HG03196 (cell line): ENCODE measurements around the gene HCRTR1.

Experiments
- ATAC-seq: cut with Tn5 transposase; IDR thresholded peaks from one replicate; pipeline ENCODE4 v1.9.1; 2021; ENCODE audit not compliant: unreplicated experiment

Gene HCRTR1

DNA sequence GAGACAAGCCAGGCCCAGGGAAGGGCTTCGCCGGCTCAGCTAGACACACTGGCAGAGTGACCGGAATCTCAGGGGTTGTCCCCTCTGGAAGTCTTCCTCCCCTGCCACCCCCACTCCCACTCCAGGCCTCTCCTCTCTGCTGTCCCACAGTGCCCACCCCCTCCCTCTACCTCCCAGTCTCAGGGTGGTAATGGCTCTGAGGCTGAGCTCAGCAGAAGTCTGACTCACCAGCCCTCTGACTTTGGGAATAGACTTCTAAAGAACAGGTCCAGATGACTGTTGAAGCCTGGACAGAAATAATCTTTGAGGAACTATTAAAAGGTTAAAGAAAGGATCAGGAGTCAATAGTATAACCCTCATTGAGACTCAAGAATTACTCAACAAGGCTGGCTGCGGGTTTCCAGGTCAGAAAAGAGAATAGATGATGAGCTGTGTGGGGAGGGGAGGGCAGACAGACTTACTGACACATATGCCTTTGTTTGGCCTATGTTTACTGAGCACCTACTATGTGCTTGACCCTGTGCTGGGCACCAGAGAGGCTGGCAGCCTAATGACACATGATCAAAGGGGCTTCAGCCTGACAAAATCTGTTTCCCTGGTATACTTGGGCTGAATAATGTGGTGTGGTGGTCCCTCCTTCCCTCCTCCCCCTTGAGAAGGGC, 8.2 kb downstream of the HCRTR1 start:
- ATAC-seq = no peak

DNA sequence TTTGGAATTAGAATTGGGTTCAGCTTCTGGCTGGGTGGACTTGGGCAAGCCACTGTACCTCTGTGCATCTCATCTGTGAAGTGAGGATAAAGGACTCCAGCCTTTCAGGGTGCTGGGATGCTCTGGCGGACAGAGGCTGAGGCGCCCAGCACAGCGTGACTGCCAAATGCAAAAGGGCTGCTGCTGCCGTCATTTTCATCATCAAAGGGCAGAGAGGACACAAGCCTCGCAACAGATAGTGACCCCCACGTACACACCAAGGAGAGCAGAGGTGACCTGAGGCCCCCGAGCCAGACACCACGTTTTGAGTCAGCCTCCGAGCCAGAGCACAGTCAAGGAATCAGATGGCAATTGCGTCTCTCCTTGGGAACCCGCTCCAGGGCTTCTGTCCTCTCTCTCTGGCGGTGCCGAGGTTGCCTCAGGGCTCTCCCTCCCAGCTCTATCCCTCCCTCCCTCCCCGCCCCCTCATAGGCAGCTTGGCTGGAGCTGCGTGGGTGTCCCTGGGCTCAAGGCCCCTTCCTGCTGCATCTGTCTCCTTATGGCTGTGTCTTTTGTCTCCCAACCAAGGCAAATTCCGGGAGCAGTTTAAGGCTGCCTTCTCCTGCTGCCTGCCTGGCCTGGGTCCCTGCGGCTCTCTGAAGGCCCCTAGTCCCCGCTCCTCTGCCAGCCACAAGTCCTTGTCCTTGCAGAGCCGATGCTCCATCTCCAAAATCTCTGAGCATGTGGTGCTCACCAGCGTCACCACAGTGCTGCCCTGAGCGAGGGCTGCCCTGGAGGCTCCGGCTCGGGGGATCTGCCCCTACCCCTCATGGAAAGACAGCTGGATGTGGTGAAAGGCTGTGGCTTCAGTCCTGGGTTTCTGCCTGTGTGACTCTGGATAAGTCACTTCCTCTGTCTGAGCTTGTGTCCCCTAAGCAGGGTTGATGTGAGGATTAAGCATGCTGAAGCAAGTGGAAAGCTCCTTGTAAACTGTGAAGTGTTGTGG, 9.0 kb downstream of the HCRTR1 start:
- no peak for ATAC-seq

DNA sequence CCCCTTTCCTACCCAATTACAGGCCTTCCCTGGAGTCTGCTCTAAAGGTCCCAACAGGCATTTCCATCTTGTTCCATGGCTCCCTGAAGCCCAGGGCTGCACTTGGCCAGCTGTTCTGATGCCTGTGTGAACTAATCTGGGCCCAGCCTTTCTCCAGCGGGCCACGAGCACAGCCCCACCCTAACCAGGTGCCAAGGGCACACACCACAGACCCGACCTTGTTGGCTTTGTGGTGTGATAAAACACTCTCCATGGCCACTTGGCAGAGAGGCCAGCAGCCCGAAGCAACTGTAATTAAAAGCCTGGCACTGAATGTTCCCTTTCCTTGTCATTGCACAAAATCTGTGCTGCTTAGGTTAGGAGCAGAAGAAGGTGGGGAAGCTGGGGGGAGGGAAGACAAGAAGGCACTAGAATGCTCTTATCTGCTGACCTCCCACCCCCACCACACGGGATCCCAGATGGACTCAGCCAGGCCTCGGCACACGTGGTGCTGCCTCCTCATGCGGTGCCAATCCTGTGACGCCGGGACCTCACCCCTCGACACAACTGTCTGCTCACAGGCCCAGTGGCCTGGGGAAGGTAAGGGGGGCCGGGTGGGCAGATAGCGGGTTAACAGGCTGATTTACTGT, 9.9 kb downstream of the HCRTR1 start:
- no peak for ATAC-seq

DNA sequence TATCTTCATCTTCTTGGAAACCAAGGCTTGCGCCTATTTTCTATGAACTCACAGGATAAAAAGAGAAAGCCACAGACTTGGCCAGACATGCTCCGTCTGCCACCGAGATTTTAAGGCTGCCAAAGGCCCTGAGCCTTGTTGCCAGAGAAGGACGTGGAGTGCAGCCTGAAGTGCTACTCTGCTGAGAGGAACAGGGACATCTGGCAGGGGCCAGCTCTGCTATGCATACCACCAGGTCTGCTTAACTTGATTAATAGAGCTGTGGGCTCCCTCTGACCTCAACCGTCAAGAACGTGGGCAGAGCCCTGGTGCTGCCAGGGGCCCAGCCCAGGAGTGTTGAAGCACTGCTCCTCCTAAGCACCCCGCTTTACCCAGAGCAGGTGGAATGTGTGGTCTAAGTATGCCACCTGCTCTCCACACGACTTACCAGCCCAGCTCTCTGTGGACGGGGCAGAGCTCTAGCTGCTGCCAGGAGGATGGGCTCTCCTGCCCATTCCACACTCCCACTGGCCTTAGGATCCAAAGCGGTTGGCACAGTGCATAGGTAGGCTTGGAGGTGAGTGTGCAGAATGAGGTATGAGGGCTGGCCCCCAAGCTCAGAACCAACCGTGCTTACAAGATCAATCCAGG, 10.6 kb downstream of the HCRTR1 start:
- no peak for ATAC-seq

DNA sequence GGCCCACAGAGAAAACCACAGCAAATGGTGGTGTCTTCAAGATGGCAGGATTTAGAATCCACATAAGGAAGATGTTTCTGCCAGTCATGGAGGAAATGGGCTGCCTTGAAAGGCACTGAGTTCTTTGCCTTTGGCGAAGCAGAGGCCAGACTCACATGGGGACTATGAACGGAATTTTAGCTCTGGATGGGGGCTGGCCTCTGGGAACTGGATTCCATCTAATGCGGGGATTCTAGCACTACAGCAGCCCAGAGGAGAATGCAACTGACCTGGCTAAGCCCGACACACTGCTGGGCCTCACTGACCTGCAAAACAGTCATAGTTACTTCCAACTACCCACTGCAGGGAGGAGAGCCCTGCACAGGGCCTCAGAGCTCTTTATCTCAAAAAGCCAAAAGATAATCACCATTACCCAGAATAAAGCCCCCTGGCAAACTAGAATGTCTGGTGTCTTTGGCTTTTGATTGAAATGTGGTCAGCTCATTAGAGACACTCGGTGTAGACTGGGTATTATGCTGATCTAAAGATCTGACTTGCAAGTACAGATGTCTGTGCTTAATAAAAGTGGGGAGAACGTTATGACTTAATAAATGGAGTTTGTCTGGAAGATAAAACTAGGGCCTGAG, 11.6 kb downstream of the HCRTR1 start:
- no peak for ATAC-seq

DNA sequence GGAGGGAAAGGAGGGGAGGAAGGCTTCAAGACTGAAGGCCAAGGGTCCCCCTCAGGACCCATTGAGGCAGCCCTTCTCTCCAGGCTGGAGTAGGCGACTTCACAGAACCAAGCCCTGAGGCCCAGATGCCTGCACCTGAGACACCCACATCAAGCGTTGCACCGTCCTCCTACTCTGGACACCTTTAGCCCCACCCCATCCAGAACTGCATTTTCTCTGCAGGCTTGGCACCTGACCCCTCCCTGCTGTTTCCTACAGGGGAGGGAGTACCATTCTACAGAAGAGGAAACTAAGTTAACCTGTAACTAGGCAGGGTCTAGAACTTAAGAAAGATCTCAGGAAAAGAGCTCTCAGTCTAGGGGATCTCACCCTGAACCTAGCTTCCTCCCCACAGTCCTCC, 15.2 kb downstream of the HCRTR1 start:
- no peak for ATAC-seq

DNA sequence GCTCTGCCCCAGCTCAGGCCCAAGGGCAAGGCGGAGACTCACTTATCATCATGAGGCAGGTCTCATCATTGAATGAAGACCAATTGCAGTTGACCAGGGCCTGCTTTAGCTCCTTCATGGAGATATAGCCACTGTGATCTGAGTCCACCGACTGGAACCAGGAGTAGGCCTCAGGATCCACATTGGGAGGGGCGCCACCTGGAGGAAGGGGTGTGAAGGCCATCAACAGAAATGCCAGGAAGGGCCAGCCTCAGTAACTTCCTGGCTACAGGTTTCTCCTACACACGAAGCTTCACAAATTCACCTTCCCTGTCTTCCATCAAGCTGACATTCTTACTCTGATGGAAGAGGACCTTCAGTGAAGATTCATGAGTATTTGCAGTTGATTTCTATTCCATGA, 15.6 kb downstream of the HCRTR1 start:
- no peak for ATAC-seq

DNA sequence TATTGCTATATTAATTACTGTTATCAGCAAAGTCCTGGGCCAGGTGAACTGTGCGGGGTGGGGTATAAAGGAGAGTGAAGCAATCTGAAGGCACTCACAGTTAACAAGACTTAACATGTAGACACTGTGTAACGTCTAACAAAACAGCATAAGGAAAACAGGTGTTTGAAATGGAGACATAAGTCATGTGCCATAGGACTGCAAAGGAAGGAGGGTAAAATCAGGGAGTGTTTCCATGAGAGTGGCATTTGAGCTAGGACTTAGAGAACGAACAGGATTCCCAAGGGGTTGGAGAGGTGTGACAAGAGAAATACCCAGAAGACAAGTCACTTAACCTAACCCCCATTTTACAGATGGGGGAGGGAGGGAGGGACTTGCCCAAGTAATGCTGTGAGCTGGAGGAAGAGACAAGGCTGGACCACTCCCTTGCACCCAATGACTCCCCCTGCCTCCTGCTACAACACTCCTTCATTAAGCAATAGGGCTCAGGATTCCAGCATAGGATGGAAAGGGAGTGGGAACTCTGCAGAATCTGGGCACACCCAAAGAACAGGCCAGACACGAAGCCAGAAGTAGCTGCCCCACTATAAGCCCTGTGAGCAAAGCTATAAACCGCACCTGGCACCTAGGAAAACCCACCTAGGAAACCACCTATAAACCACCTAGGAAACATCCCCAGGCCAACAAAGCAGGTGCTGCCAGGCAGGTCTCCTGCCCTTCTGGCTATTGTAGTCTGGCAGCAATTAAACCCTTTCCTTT, 20.6 kb downstream of the HCRTR1 start:
- no peak for ATAC-seq

DNA sequence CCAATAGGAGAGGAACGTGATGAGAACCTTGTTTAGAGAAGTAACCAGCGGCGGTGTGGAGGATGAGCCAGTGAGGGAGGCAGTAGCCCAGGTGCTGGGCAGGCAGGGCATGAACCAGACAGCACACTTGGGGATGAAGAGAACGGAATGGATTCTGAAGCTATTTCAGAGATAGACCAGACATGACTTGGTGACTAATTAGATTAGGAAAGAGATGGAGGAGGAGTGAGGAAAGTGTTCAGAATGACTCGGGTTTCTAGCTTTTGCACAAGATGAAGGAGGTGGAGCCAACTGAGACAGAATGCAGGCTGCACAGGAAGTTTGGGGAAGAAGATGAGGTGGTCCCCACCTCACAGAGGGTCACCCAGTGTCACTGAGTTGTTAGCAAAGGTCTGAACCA, 22.1 kb downstream of the HCRTR1 start:
- no peak for ATAC-seq

DNA sequence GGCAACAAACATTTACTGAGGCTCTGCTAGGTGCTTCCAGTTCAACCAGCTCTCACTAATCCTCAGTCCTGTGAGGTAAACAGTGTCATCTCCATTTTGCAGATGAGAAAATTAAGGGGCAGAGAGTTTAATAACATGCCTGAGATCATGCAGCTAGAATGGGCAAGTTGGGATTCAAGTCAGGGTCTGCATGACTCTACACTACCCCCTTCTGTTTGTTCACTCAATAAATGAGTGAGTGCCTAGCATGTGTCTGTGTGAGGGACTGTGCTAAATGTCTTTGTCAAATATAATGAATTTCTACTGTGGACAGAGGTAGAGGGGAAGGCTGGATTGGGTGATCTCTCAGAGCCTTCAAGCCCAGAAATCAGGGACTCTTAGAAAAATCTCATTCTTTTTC, 22.7 kb downstream of the HCRTR1 start:
- no peak for ATAC-seq

DNA sequence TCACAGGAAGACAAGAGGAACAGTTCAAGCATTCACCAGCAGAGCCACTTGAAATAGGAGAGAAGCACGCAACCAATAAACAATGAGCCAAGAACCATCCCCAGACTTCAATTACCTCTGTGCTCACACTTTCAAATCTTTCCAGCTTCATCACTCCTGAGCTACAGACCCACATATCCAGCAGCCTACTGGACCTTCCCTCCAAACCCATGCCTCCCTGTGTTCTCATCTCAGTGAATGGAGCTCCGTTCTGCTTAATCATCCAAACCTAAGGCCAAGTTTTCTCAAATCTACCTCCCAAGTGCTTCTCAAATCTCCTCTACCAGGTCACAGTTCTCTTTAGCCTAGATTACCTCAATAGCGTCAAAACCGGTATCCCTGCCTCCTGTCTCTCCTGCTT, 23.5 kb downstream of the HCRTR1 start:
- no peak for ATAC-seq

DNA sequence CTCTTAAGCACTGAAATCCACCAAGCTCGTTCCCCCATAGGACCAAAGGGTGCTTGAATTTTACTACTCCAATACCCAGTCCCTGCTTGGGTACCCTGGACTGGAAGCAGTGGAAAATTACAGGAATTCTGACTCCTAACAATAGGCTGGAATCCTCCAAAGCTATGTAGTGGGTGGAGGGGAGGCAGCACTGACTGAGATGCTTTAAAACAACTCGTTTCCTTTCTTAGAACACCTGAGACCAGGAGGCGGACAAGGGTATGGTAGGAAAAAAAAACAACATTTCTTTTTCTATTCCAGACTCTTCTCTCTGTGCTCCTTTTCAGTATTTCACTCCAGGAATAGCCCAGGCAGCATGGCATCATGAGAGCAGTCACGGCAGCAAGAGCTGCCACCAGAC, 24.9 kb downstream of the HCRTR1 start:
- ATAC-seq = no peak

DNA sequence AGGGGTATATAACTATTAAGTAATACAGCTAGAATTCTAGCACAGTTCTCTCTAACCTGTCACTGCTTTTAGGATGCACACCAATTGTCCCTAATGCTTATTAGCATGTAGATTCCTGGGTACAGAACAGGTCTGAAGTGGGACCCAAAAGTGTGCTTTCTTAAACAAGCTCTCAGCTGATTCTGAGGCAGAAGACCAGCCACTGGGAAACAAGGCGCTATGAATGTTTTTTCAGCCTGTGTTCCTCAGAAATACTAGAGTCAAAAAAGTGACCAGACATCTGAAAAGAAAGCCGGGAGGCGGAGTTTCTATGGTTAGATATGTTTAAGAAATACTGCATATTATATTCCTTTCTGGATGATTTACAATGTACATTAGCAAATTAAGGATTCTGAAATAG, 25.4 kb downstream of the HCRTR1 start:
- ATAC-seq = no peak

DNA sequence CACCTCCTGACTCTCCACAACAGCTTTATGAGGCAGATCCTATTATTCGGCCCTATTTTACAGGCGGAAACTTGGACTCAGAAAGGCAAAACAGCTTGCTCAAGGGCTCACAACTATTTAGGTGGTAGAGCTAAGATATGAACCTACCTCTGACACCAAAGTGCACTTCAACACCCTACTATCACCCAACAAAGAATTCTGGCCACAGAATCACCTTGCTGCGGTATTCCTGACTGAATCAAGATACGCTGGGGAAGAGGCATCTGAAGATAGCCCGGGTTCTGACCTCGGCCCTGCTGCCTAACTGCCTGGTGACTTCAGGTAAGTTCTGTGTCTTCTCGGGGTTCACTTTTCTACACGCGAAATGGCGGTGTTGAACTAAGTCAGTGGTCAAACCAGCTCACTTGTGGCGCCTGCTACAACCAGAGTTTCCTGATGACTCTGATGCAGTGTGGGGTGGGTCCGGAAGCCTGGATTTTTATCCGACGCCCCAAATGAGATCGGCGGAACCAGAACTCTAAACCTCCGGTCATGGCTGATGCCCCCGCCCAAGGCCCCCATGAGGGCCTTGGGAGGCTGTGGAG, 26.6 kb downstream of the HCRTR1 start:
- no peak for ATAC-seq

DNA sequence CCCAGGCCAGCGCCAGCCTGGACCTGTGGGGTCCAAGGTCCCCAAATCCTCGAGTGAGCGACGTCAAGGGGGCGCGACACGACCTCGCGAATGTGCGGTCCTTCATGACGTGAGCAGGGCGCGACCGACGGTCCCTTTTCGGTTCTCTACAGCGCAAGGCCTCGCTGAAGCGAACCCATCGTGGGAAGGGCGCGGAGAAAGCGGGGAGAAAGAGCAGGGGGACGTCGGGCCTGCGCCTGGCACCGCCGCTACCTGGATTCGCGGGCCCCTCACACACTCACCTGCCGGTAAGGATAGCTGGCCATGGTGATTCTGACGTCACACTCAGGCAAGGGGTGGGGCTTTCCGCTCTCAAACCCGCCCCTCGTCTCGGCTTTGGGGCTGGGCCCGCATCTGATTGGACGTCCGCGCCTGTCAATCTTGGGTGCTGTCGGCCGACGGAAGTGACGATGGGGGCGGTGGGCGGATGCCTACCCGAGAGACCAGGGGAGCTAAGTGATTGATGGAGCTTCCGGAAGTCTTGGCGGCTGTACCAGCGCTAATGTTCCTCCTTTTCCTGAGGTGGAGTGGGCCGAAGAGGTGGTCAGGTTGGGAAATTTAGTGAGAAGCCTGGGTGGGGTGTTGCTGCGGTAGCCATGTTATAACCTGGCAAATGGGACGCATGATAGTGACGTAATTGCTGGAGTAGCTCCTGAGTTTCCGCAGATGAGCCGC, 27.2 kb downstream of the HCRTR1 start, which contains the start of gene PEF1:
Gene PEF1, minus strand, starts transcription at position 317 of the 714 bp plus-strand sequence. Its CDS starts 12 bp downstream, at position 305.
- peak; percentile 88 for ATAC-seq

DNA sequence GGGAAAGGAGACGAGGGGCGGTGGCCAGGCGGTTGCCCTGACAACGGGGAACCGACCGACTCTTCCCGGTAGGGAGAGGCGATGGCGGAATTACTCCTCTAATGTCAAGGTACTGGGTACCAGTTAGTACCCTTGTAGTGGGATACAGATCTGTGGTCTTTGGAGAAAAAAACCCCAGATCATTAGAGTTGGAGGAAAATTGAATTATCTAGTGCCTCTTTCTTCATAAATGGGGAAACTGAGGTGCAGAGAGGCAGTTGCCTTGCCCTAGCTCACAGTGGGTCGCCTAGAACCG, 27.7 kb downstream of the HCRTR1 start:
- no peak for ATAC-seq

DNA sequence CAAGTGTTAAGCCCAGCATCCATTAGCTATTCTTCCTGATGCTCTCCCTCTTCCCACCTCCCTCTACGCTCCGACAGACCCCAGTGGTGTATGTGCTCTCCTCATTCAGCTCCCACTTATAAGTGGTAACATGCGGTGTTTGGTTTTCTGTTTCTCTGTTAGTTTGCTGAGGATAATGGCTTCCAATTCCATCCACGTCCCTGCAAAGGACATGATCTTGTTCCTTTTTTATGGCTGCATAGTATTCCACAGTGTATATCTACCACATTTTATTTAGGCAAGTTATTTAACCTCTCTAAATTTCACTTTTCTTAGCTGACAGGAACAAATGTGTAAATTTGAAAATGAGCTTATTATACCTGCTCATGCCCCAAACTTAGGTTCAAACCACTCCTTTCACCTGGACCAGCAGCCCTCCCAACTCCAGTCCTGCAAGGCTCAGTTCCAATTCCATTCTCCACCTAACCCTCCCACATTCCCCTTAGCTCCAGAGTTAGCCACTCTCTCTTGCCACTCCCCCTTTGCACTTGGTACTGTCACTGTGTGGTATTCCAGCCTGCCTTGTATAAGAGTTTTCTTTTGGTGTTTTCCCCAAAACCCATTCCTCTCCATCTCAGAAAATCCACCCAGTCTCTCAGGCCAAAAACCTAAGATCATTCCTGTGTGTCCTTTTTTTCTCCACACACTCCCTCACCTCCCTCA, 28.9 kb downstream of the HCRTR1 start:
- ATAC-seq = no peak

DNA sequence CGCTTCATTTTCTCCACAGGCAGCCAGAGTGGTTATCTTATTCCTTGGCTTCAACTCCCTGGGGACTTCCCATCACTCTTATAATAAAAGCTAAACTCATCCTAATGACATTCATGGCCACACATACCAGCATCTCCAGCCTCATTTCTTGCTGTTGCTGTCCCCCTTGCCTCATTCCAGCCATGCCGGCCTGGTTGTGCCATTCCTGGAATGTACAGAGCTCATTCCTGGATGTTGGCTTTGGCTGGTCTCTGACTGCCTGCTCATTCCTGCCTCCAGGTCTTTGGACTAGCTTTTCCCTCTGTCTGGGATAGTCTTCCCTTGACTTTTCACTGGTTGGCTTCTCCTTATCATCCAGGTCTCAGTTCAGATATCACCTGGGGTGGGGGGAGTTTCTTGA, 29.6 kb downstream of the HCRTR1 start:
- no peak for ATAC-seq

DNA sequence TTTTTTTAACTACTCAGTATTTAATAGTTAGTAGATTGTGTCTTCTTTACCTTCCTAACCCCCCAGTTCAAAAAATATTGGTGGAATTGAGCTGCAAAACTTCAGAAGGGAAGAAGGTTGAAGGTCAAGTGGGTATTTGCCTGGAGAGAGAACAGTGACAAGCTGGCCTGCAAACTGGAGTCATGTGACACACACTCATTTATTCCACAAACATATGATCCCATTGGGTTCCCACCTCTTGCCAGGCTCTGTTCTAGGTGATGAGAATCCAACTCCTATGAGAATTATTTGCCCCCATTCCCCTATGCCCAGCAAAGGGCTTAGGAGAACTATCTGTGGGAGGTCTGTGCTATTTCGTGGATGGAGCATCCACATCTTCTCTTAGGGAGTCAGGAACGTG, 30.7 kb downstream of the HCRTR1 start:
- ATAC-seq = no peak
